ENCODE data around the gene NEK6.

Gene NEK6

GRCh38 chr9:124357721-124358361 is 100.1 kb downstream of the NEK6 start:
- no peak for DNase-seq

GRCh38 chr9:124358631-124359030 is 100.9 kb downstream of the NEK6 start:
- DNase-seq = no peak

- no peak for DNase-seq
Observed at GRCh38 chr9:124359426-124359825, 101.7 kb downstream of the NEK6 start.

- no peak for DNase-seq
Observed at GRCh38 chr9:124359855-124360678, 102.3 kb downstream of the NEK6 start.

GRCh38 chr9:124361128-124361527 is 103.4 kb downstream of the NEK6 start:
- no peak for DNase-seq

GRCh38 chr9:124363326-124364096 is 105.8 kb downstream of the NEK6 start:
- no peak for DNase-seq

- DNase-seq = no peak
Observed at GRCh38 chr9:124364141-124364540, 106.4 kb downstream of the NEK6 start.

GRCh38 chr9:124365036-124365435 is 107.3 kb downstream of the NEK6 start:
- DNase-seq = no peak

GRCh38 chr9:124366476-124367220 is 108.9 kb downstream of the NEK6 start:
- no peak for DNase-seq

GRCh38 chr9:124368692-124369091 is 110.9 kb downstream of the NEK6 start:
- DNase-seq = no peak

GRCh38 chr9:124369231-124369797 is 111.6 kb downstream of the NEK6 start:
- DNase-seq = no peak

GRCh38 chr9:124370896-124371582 is 113.3 kb downstream of the NEK6 start:
- DNase-seq = no peak

- no peak for DNase-seq
Observed at GRCh38 chr9:124372038-124372437, 114.3 kb downstream of the NEK6 start.

GRCh38 chr9:124373386-124373785 is 115.6 kb downstream of the NEK6 start:
- no peak for DNase-seq

GRCh38 chr9:124373851-124374250 is 116.1 kb downstream of the NEK6 start:
- DNase-seq = no peak

GRCh38 chr9:124375726-124376125 is 118.0 kb downstream of the NEK6 start:
- no peak for DNase-seq

- DNase-seq = no peak
Observed at GRCh38 chr9:124376329-124376728, 118.6 kb downstream of the NEK6 start.

- no peak for DNase-seq
Observed at GRCh38 chr9:124377551-124378406, 120.0 kb downstream of the NEK6 start.

GRCh38 chr9:124381170-124381945 is 123.6 kb downstream of the NEK6 start:
- no peak for DNase-seq

- no peak for DNase-seq
Observed at GRCh38 chr9:124384210-124384609, 126.5 kb downstream of the NEK6 start.
